ENCODE results near the gene RERG.
"Not testable (repeated sequence)": the region's sequence is repeated elsewhere in the genome, so short reads cannot be mapped to it uniquely, and the experiment has no call there.

Gene RERG

GRCh38 chr12:15220915-15221885 lies at the start of gene RERG:
Gene RERG, minus strand, starts transcription at chr12:15221417. Its CDS starts 3,928 bp downstream, at chr12:15217489.
- DNase-seq (ENCODE audit: low read depth): peak; percentile 61

GRCh38 chr12:15270591-15270990 lies 49.4 kb upstream of the RERG start:
- no peak for DNase-seq (ENCODE audit: low read depth)

GRCh38 chr12:15268927-15269552 lies 47.8 kb upstream of the RERG start:
- DNase-seq (ENCODE audit: low read depth): no peak

- DNase-seq (ENCODE audit: low read depth): no peak
These were observed 47.1 kb upstream of the RERG start for GRCh38 chr12:15268309-15268708.

GRCh38 chr12:15265875-15266274 lies 44.7 kb upstream of the RERG start:
- no peak for DNase-seq (ENCODE audit: low read depth)

GRCh38 chr12:15256761-15257160 lies 35.5 kb upstream of the RERG start:
- no peak for DNase-seq (ENCODE audit: low read depth)

GRCh38 chr12:15253990-15254389 lies 32.8 kb upstream of the RERG start:
- no peak for DNase-seq (ENCODE audit: low read depth)

- DNase-seq (ENCODE audit: low read depth): no peak
These were observed 23.7 kb upstream of the RERG start for GRCh38 chr12:15244926-15245325.

GRCh38 chr12:15244341-15244740 lies 23.1 kb upstream of the RERG start:
- DNase-seq (ENCODE audit: low read depth): no peak

GRCh38 chr12:15243102-15243501 lies 21.9 kb upstream of the RERG start:
- no peak for DNase-seq (ENCODE audit: low read depth)

GRCh38 chr12:15240898-15241297 lies 19.7 kb upstream of the RERG start:
- no peak for DNase-seq (ENCODE audit: low read depth)

GRCh38 chr12:15234508-15234907 lies 13.3 kb upstream of the RERG start:
- no peak for DNase-seq (ENCODE audit: low read depth)

- no peak for DNase-seq (ENCODE audit: low read depth)
These were observed 12.8 kb upstream of the RERG start for GRCh38 chr12:15234011-15234410.

- DNase-seq (ENCODE audit: low read depth): no peak
These were observed 11.7 kb upstream of the RERG start for GRCh38 chr12:15232959-15233358.

GRCh38 chr12:15231493-15231892 lies 10.3 kb upstream of the RERG start:
- DNase-seq (ENCODE audit: low read depth): no peak

- DNase-seq (ENCODE audit: low read depth): no peak
These were observed 9.5 kb upstream of the RERG start for GRCh38 chr12:15230751-15231150.

- DNase-seq (ENCODE audit: low read depth): no peak
These were observed 8.9 kb upstream of the RERG start for GRCh38 chr12:15230137-15230536.

GRCh38 chr12:15227004-15227679 lies 5.9 kb upstream of the RERG start:
- DNase-seq (ENCODE audit: low read depth): no peak

- not testable (repeated sequence) for DNase-seq (ENCODE audit: low read depth)
These were observed 4.6 kb upstream of the RERG start for GRCh38 chr12:15225863-15226218.

- DNase-seq (ENCODE audit: low read depth): no peak
These were observed 4.1 kb upstream of the RERG start for GRCh38 chr12:15225136-15225862.

GRCh38 chr12:15222219-15222618 lies 1.0 kb upstream of the RERG start:
- DNase-seq (ENCODE audit: low read depth): no peak

- DNase-seq (ENCODE audit: low read depth): no peak
These were observed 766 bp downstream of the RERG start for GRCh38 chr12:15220451-15220850.
